ENCODE data around the gene PRR5. TPM values are rescaled to one million over a fixed set of nuclear protein-coding genes. Genes with fewer than 3 reads are reported as not detected.
A peak's percentile ranks its signal among the peaks of the same experiment; 100 is the strongest.

Gene PRR5
- total RNA-seq, 3 donors from 2014 or later = 23.7 to 39.5 (median 29.5) TPM

DNA sequence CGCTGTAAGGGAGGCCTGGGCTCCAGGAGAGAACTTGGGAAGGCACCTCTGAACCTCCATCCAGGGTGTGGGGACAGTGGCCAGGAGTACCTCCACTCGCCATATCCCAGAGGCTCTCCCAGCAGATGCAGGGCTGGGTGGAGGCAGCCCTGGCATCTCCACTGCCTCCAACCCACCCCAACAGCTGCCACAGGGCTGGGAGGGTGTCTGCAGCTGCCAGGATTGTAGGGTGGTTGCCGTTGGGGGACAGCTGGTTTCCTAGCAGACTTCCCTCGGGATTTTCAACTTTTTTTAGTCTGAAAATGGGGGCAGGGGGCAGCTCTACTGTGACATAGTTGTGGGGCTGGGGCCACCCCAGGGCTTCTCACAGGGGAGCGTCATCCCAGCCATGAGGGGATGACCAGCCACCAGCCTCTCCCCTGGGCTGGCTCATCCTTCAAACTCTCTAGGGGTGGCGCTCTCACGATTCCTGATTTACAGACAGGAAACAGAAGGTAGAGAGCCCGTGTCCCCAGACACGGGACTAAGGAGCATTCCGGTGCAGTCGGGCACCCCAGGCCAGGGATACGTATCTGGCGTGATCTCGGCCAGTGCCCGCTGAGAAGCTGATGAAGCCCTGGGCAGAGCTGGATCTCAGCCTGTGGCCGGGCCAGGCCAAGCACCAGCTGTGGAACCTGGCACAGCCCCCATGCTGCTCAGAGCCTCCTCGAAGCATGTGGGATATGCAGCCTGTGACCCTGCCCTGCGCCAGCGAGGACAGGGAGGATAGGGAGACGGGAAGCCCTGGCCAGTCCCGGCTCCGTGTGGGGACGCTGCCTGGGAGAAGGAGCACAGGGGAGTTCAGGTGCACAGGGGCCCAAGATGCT lies 9.9 kb downstream of the PRR5 start:
- Histone ChIP-seq H3K27me3 (no peaks in the 10 kb centered on the region), H3K36me3 (no peaks in the 10 kb centered on the region), H3K4me3 (no peak overlapping the region), H3K4me1 (peaks cover 0 to 5% of the 10 kb centered on the region in 2 donors), H3K27ac (peak overlapping the region in 1 of 2 donors; percentile 15), H3K9me3 (no peaks in the 10 kb centered on the region)
- intact Hi-C loops (cut with DNase I; ENCODE audit: low total_unique reads) = loop anchor here (10.0 kb wide), 1 partner anchor 1433 kb away; no protein-coding TSS in a partner anchor
- DNase-seq (ENCODE audit: low spot score in 2 of 2) = no peak
- TF ChIP-seq POLR2AphosphoS5 (IDR thresholded peaks at IDR 0.05) (no peak), CTCF (IDR thresholded peaks at IDR 0.05) (no peak), POLR2A (IDR thresholded peaks at IDR 0.05) (no peak)

- no peak overlapping the region for H3K27ac ChIP-seq
- intact Hi-C loops (cut with DNase I; ENCODE audit: low total_unique reads) = loop anchor here (10.0 kb wide), 1 partner anchor 1432 kb away; no protein-coding TSS in a partner anchor
- TF ChIP-seq CTCF (IDR thresholded peaks at IDR 0.05) (no peak), POLR2A (IDR thresholded peaks at IDR 0.05) (no peak), POLR2AphosphoS5 (IDR thresholded peaks at IDR 0.05) (no peak)
Observed at GRCh38 chr22:44712962-44713361, 11.0 kb downstream of the PRR5 start.

GRCh38 chr22:44714703-44715350 lies 12.8 kb downstream of the PRR5 start:
- TF ChIP-seq POLR2AphosphoS5 (IDR thresholded peaks at IDR 0.05) (peak in 2 of 3 donors; percentile 15 to 62), POLR2A (IDR thresholded peaks at IDR 0.05) (no peak)
- no peaks in the 10 kb centered on the region for H3K36me3 ChIP-seq
- H3K27me3 ChIP-seq = no peaks in the 10 kb centered on the region
- intact Hi-C loops (cut with DNase I; ENCODE audit: low total_unique reads) = loop anchor here (10.0 kb wide), 1 partner anchor 1430 kb away; no protein-coding TSS in a partner anchor
- DNase-seq (ENCODE audit: low spot score in 2 of 2) = no peak
- H3K4me1 ChIP-seq = peaks cover 0 to 5% of the 10 kb centered on the region in 2 donors
- no peak overlapping the region for H3K4me3 ChIP-seq
- H3K27ac ChIP-seq = peak overlapping the region in 1 of 2 donors; percentile 48
- no peaks in the 10 kb centered on the region for H3K9me3 ChIP-seq

More at GRCh38 chr22:44712962-44713361, 11.0 kb downstream of the PRR5 start:
- Histone ChIP-seq H3K9me3 (no peaks in the 10 kb centered on the region), H3K4me3 (no peak overlapping the region), H3K4me1 (peaks cover 0 to 5% of the 10 kb centered on the region in 2 donors), H3K36me3 (no peaks in the 10 kb centered on the region), H3K27me3 (no peaks in the 10 kb centered on the region)
- DNase-seq (ENCODE audit: low spot score in 2 of 2) = no peak

GRCh38 chr22:44718418-44718817 lies 16.4 kb downstream of the PRR5 start:
- no peak overlapping the region for H3K4me3 ChIP-seq
- H3K27me3 ChIP-seq = no peaks in the 10 kb centered on the region
- intact Hi-C loops (cut with DNase I; ENCODE audit: low total_unique reads) = loop anchor here (10.0 kb wide), 1 partner anchor 1426 kb away; no protein-coding TSS in a partner anchor
- H3K4me1 ChIP-seq = no peaks in the 10 kb centered on the region
- no peak for DNase-seq (ENCODE audit: low spot score in 2 of 2)
- TF ChIP-seq CTCF (IDR thresholded peaks at IDR 0.05) (no peak), POLR2A (IDR thresholded peaks at IDR 0.05) (no peak), POLR2AphosphoS5 (IDR thresholded peaks at IDR 0.05) (no peak)
- no peaks in the 10 kb centered on the region for H3K9me3 ChIP-seq
- no peaks in the 10 kb centered on the region for H3K36me3 ChIP-seq
- H3K27ac ChIP-seq = no peak overlapping the region

DNA sequence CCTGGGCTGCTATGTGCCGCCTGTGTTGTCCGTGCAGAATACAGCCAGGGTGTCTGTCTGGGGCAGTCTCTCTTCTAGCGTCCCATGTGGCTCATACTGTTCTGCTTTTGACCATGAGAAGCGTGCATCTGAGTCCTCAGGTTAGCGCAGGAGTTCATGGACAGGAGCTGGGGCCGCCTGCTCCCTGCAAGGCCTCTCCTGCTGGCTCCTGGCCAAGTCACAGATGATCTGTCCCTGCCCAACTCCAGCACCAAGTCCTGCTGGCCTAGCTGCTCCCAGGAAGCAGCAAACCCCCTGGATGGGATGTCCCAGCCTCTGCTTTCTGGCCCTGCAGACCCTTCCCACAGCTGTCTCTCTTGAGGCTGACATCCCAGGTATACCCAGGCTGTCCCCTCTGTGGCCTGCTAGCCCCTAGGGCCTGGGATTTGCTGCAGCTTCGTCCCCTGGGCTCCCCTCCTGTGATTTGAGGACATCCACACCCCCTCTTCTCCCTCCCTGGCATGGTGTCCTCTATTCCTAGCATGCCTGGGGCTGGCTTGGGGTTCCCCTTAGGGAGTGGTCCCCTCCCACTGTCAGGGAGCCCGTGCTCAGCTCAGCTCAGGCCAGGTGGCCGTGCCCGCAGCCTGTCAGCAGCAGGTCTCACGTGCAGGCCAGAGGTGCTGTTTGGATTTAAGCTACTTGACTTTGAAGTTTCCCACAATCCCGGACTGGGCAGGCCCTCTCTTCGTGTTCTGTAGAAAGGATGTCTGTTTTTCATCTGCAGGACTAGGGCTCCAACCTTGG lies 17.8 kb downstream of the PRR5 start:
- no peak for DNase-seq (ENCODE audit: low spot score in 2 of 2)
- Histone ChIP-seq H3K27ac (no peak overlapping the region), H3K4me1 (no peaks in the 10 kb centered on the region), H3K36me3 (no peaks in the 10 kb centered on the region), H3K27me3 (no peaks in the 10 kb centered on the region), H3K9me3 (no peaks in the 10 kb centered on the region), H3K4me3 (no peak overlapping the region)
- intact Hi-C loops (cut with DNase I; ENCODE audit: low total_unique reads) = loop anchor here (10.0 kb wide), 1 partner anchor 1425 kb away; no protein-coding TSS in a partner anchor
- no peak for TF ChIP-seq CTCF (IDR thresholded peaks at IDR 0.05)
- TF ChIP-seq POLR2A (IDR thresholded peaks at IDR 0.05) = no peak
- no peak for TF ChIP-seq POLR2AphosphoS5 (IDR thresholded peaks at IDR 0.05)
